ENCODE results near the gene ADAMTSL4.
"Not testable (repeated sequence)": the region's sequence is repeated elsewhere in the genome, so short reads cannot be mapped to it uniquely, and the experiment has no call there.

ADAMTSL4 gene

DNA sequence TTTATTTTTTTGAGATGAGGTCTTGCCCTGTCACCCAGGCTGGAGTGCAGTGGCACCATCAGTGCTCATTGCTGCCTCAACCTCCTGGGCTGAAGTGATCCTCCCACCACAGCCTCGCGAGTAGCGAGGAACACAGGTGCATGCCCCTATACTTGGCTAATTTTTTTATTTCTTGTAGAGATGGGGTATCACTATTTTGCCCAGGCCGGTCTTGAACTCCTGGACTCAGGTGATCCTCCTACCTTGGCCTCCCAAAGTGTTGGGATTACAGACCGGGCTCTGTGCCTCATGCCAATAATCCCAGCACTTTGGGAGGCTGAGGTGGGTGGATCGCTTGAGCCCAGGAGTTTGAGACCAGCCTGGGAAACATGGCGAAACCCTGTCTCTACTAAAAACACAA is 32.2 kb downstream of the ADAMTSL4 start:
- in situ Hi-C loops (cut with MboI; ENCODE audit: low sequenced_read_pairs), result not testable (repeated sequence)

DNA sequence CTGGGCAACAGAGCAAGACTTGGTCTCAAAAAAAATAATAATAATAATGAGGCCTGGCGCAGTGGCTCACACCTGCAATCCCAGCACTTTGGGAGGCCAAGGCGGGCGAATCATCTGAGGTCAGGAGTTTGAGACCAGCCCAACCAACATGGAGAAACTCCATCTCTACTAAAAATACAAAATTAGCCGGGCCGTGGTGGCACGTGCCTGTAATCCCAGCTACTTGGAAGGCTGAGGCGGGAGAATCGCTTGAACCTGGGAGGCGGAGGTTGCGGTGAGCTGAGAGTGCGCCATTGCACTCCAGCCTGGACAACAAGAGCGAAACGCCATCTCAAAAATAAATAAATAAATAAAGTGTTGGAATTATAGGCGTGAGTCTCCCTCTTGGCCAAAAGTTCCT is 32.8 kb downstream of the ADAMTSL4 start:
- in situ Hi-C loops (cut with MboI; ENCODE audit: low sequenced_read_pairs), result not testable (repeated sequence)

DNA sequence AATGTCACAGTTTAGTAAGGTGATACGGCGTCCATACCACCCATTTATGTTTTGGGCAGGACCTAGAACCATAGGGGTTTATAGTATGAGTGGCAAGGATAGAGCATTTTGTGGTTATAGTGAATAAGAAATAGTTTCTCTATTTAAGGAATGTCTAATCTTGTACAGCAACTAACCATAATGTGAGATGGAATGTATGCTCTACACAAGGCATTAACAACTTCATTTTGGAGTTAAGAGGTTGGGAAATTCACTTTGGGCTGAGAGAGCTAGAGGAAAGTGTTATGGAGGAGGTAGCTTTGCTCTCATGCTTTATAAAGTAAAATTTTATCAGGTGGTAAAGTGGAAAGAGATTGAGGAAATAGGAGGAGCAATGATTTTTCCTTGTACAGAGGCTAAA is 33.2 kb downstream of the ADAMTSL4 start:
- in situ Hi-C loops (cut with MboI; ENCODE audit: low sequenced_read_pairs), result no loop called here

DNA sequence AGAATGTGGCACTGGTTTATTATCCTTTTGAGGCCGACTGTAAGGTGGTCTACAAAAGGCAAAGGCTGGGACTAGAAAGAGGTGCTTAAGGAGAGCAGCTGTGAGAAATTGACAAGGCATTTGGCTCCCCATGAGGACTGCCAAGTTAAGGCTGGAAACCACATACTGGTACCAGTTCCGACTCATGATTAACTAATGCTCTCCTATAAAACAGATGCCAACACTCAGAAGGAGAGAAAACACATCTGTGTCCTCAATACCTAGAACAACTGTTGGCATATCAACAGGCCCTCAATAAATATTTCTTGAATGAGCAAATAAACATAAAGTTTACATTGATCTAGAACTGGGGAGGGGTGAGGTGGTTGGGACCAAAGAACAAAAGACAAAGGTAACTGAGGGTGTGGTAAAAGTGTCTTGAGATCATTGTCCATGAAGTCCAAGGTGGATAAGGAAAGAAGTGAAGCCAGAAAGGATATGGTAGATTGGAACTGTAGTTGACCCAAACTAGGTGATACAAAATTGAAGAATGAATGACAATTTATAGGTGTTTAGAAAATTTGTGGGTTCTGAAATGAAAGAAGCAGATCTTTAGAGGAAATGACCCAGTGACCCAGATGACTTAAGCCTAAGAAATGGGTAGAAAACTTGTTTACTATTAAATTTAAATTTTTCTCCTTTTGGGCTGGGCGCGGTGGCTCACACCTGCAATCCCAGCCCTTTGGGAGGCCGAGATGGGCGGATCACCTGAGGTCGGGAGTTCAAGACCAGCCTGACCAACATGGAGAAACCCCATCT is 47.1 kb downstream of the ADAMTSL4 start:
- in situ Hi-C loops (cut with MboI; ENCODE audit: low sequenced_read_pairs), result no loop called here

DNA sequence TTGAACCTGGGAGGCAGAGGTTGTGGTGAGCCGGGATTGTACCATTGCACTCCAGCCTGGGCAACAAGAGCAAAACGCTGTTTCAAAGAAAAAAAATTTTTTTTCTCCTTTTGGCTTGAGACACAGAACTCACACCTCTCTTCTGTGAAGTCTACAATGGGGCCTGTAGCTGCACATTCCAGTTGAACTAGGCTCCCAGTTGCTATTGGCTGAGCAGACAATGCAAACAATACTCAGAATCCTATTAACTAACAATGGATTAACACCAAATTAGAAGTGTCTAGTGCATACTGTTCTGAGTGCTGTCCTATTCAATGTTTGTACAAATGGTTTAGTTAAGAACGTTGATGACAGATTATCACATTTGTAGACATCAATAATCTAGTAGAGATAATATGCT is 47.8 kb downstream of the ADAMTSL4 start:
- in situ Hi-C loops (cut with MboI; ENCODE audit: low sequenced_read_pairs), result no loop called here

DNA sequence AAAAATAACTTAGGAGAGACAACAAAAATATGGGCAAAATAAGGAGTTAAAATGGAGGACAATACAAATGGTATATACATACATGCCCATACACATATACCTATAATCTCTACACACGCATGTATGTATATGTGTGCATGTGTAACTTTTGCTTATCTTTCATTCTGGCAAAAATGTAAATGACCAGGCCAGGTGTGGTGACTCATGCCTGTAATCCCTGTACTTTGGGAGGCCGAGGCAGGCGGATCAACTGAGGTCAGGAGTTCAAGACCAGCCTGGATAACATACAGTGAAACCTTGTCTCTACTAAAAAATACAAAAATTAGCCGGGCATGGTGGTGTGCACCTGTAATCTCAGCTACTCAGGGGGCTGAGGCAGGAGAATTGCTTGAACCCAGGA is 49.1 kb downstream of the ADAMTSL4 start:
- in situ Hi-C loops (cut with MboI; ENCODE audit: low sequenced_read_pairs), result not testable (repeated sequence)

DNA sequence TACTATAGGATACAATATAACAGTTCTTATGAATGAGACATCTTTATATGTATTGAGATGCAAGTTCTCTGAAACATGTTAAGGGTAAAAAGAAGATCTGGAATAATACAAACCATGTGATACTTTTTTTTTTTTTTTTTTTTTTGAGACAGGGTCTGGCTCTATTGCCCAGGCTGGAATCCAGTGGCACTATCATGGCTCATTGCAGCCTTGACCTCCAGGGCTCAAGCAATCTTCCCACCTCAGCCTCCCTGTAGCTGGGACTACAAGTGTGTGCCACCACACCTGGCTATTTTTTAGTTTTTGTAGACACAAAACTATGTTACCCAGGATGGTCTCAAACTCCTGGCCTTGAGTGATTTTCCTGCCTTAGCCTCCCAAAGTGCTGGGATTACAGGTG is 52.3 kb downstream of the ADAMTSL4 start:
- in situ Hi-C loops (cut with MboI; ENCODE audit: low sequenced_read_pairs), result no loop called here

DNA sequence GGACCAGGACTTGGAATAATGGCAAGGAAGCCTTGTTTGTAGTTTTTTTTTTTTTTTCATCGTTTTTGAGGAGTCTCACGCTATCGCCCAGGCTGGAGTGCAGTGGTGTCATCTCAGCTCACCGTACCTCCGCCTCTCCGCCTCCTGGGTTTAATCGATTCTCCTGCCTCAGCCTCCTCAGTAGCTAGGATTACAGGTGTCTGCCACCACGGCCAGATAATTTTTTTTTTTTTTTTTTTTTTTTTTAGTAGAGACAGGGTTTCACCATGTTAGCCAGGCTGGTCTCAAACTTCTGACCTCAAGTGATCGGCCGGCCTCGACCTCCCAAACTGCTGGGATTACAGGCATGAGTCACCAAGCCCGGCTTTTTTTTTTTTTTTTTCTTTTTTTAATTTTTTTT is 53.2 kb downstream of the ADAMTSL4 start:
- in situ Hi-C loops (cut with MboI; ENCODE audit: low sequenced_read_pairs), result not testable (repeated sequence)

DNA sequence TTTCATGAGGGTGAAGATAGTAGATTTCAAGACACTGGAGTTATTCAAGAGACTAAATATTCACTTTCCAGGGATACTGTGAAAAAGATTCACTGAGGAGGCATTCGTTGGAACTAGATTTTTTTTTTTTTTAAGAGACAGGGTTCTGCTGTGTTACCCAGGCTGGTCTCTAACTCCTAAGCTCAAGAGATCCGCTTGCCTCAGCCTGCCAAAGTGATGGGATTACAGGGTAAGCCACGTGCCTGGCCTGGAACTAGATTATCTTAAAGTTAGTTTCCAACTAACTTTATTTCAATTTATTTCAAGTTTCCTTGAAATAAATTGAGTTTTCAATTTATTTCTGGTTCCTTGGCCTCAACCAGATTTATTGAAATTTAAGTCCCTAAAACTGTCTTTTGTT is 54.5 kb downstream of the ADAMTSL4 start:
- in situ Hi-C loops (cut with MboI; ENCODE audit: low sequenced_read_pairs), result no loop called here

DNA sequence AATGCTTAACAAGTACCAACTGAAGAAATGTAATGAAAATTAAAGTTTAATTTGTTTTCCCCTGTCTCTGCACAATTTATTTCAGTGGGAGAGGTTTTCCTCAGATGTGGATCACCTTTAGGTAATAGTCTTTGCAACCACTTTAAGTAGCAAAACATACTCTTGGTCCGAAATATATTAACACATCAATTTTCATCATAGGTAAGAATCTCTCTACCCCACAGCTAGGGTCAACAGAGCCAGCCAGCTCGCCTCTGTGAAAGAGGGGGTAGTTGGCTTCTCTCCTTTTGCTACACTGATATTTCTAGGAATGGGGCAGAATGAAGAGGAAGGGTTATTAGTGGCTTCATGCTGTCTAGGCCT is 55.0 kb downstream of the ADAMTSL4 start:
- in situ Hi-C loops (cut with MboI; ENCODE audit: low sequenced_read_pairs), result no loop called here

DNA sequence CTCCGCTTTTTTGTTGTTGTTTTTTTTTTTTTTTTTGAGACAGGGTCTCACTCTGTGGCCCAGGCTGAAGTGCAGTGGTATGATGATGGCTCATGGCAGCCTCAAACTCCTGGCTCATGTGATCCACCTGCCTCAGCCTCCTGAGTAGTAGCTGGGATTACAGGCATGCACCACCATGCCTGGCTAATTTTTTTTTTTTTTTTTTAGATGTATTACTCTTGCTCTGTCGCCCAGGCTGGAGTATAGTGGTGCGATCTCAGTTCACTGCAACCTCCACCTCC is 56.2 kb downstream of the ADAMTSL4 start:
- in situ Hi-C loops (cut with MboI; ENCODE audit: low sequenced_read_pairs), result not testable (repeated sequence)

DNA sequence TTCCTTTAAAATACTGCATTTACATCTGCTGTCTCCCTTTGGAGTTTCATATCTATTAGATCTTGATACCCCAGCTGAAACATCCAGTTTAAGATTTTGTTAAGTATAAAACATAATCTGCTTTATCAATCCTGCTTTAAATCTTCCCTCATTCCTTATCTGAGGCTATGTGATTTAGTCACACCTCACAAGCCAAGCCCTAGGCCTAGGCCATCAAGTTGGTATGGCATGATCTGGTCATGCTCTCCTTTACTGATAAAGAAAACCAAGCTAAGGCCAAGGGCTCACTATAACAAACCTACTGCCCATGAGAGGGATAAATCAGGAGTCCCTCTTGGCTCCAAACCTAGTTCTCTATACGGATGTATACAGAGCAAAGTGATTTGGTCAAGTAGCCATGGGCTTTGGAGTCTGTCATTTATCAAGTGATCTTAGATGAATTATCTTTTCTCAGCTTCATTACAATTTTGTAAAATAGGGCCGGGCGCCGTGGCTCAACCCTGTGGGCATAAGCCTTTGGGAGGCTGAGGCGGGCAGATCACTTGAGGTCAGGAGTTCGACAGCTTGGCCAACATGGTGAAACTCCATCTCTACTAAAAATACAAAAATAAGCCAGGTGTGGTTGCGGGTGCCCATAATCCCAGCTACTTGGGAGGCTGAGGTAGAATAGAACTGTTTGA is 57.4 kb downstream of the ADAMTSL4 start:
- in situ Hi-C loops (cut with MboI; ENCODE audit: low sequenced_read_pairs), result no loop called here

DNA sequence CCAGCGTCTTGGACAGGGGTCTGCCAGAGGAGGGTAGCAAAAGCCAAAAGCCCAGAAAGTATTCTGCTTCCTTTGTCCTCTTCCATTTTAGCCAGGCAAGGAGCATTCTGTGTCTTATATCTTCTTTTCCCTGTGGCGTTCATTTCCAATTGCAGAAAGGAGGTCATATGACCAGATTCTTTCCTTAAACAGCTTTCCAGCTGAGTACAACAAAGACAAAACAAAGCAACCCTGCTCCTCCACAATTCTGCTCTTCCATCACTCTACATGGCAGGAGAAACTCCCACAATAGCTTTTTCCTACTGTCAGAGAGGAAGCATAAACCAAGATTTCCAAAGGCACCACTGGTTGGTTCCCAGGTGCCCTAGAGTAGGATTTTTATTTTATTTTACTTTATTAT is 60.5 kb downstream of the ADAMTSL4 start:
- in situ Hi-C loops (cut with MboI; ENCODE audit: low sequenced_read_pairs), result no loop called here
